ENCODE measurements around the gene PCDHGB1.
"Not testable (repeated sequence)": the region's sequence is repeated elsewhere in the genome, so short reads cannot be mapped to it uniquely, and the experiment has no call there.

The PCDHGB1 gene

GRCh38 chr5:141384471-141385267 is 34.8 kb downstream of the PCDHGB1 start:
- DNase-seq: no peak

- DNase-seq: not testable (repeated sequence)
These were observed 37.8 kb downstream of the PCDHGB1 start, which contains the start of gene PCDHGB4 for GRCh38 chr5:141387557-141388311. Gene PCDHGB4 (plus strand): TSS chr5:141387698. CDS start chr5:141387885, 187 bp downstream.

GRCh38 chr5:141388661-141389060 is 38.8 kb downstream of the PCDHGB1 start:
- DNase-seq: no peak

- no peak for DNase-seq
These were observed 39.5 kb downstream of the PCDHGB1 start for GRCh38 chr5:141389153-141390042.

- no peak for DNase-seq
These were observed 42.7 kb downstream of the PCDHGB1 start, which contains the start of gene PCDHGA8 for GRCh38 chr5:141392429-141393198. Gene PCDHGA8 (plus strand): TSS chr5:141392633. CDS start chr5:141392814, 181 bp downstream.

- DNase-seq: no peak
These were observed 43.4 kb downstream of the PCDHGB1 start for GRCh38 chr5:141393267-141393666.

- DNase-seq: not testable (repeated sequence)
These were observed 44.7 kb downstream of the PCDHGB1 start for GRCh38 chr5:141394401-141395187.

GRCh38 chr5:141397756-141398551 is 48.1 kb downstream of the PCDHGB1 start, which contains the start of gene PCDHGB5:
Gene PCDHGB5 (plus strand): TSS chr5:141397947. CDS start chr5:141398128, 181 bp downstream.
- DNase-seq: not testable (repeated sequence)

GRCh38 chr5:141398608-141399007 is 48.7 kb downstream of the PCDHGB1 start:
- DNase-seq: no peak

- no peak for DNase-seq
These were observed 49.8 kb downstream of the PCDHGB1 start for GRCh38 chr5:141399555-141400258.

All from MV-4-11 (cell line).